GM12872 (cell line): Measurements from ENCODE around the gene HECW1.

Source experiments
- TF ChIP-seq, protein P1 (sequence below): IDR thresholded peaks from 3 replicates; pipeline ENCODE4 v1.5.1; 2011; ENCODE audit warnings: low read depth, mild to moderate bottlenecking, low read length, moderate library complexity; ENCODE audit not compliant: insufficient read depth

The HECW1 gene

GRCh38 chr7:43152696-43153095, 40.2 kb downstream of the HECW1 start:
- TF ChIP-seq, protein P1, sequence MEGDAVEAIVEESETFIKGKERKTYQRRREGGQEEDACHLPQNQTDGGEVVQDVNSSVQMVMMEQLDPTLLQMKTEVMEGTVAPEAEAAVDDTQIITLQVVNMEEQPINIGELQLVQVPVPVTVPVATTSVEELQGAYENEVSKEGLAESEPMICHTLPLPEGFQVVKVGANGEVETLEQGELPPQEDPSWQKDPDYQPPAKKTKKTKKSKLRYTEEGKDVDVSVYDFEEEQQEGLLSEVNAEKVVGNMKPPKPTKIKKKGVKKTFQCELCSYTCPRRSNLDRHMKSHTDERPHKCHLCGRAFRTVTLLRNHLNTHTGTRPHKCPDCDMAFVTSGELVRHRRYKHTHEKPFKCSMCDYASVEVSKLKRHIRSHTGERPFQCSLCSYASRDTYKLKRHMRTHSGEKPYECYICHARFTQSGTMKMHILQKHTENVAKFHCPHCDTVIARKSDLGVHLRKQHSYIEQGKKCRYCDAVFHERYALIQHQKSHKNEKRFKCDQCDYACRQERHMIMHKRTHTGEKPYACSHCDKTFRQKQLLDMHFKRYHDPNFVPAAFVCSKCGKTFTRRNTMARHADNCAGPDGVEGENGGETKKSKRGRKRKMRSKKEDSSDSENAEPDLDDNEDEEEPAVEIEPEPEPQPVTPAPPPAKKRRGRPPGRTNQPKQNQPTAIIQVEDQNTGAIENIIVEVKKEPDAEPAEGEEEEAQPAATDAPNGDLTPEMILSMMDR, result no peak

DNA sequence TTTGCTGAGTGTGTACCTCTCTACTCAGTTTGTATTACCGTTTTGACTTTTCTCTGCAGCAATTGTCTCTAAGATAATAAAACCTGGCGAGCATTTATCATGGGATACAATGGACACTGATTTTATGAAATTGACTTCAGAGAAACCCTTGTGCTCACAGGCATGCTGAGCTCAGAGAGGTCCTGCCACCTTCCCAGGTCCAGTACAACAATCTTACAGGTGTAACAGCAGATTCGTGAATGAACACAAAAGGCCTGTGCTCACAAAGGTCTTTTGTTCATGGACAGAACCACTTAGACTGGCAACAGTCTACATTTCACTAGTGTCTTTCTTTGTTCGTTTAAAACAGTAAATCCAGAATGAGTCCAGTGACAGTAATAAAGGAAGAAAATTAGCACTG, 43.2 kb downstream of the HECW1 start:
- TF ChIP-seq, protein P1, result no peak

- TF ChIP-seq, protein P1, result no peak
These were observed 51.4 kb downstream of the HECW1 start for GRCh38 chr7:43163885-43164284.

DNA sequence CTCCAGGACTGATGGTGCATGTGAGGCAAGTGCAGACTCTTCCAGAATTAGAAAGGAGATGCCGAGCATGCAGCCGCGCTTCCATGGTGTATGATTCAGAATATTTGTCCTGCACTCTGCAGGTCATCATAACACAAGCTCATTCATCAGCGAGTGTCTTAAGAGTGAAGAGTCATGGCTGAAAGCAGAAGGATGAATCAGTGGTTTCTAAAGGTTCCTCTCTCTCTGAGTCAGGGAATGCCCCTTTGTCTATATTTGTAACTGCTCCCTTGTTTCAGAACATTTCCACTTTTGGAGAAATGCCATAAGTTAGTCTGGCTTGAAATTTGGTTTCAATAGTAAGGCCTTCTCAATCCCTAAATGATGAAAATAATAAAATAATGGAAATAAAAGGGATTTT, 52.3 kb downstream of the HECW1 start:
- TF ChIP-seq, protein P1, result no peak

DNA sequence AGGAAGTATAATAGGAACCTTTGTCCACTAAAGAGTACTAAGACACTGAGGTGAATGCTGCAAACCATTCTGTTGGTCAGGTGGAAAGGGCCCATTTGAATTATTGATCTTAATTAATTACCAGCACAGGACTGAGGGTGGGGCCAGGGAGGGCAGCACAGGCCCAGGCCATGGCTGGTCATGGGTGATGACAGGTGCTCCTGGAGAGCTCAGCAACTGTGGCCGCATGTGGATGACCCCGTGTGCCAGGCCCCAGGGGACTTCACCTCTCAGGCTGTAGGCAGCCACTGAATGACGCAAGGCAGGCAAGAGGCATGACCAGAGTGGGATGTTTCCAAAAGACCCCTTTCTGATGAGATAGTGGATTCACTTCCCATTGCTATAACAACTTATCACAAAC, 54.2 kb downstream of the HECW1 start:
- TF ChIP-seq, protein P1, result no peak

- TF ChIP-seq, protein P1, result no peak
These were observed 56.6 kb downstream of the HECW1 start for GRCh38 chr7:43169076-43169475.

DNA sequence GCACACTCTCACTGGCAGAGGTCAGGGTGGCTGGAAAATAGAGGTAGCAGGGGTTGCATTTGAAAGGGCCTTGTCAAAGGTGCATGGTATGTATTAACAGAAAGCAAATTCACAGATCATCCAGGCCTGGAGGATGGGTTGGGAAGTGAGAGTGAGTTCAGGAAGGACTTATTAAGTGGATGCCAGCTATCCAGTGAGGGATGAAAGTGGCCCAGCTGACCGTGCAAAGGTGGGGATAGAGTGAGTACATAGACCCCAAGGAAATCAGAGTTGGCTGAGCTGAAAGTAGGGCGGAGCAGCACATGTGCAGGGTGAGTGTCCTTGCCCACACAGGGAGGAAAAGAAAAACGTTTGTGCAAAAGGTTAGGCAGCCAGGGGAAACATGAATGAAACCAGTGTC, 58.1 kb downstream of the HECW1 start:
- TF ChIP-seq, protein P1, result no peak

DNA sequence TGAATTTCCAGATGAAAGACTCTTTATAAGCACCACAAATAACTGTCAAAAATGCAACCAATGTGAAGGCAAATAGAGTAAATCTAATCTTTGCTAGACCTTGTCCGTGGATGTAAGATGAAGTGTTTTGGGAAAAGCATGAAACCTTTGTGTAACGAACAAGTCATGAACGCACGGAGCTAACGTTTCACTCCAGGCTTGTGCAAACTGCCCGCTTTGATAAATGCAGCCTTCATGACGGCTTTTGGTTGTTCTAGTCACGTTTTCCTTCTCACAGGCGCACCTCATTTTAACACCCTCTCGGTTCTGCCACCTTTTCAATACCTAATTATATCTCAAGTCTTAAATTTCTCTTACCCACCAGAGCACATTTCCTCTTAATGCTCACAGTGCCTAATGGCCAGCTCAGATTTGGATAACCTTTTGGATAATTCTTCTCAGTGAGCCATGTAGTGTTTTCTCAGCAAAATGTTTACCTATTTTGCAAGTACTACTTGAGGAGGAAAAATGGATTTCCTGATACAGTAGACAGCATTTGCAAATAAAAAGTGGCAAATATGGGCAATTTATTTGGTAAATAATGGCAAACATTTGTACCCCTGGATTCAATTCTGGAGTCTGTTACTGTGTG, 63.2 kb downstream of the HECW1 start:
- TF ChIP-seq, protein P1, result no peak
